Testis (tissue), 2 donors: ENCODE measurements around the gene CCDC73.

Experiments used
- POLR2A ChIP-seq: fragments of 450-650 bp; IDR thresholded peaks from one replicate; pipeline ENCODE4 v1.6.1; 2017; ENCODE audit warnings: antibody characterized with exemption, mild to moderate bottlenecking, moderate library complexity
- TF ChIP-seq, protein P1 (sequence below), 3 experiments: fragments of 450-650 bp in 2 of 3; fragments of 200-600 bp in 1 of 3; sonication (generic) in 1 of 3; IDR thresholded peaks; one replicate each; pipeline ENCODE4 v1.5.1; 2016 to 2019; ENCODE audit warnings: antibody characterized with exemption in 3 of 3, mild to moderate bottlenecking in 2 of 3, moderate library complexity in 1 of 3

DNA sequence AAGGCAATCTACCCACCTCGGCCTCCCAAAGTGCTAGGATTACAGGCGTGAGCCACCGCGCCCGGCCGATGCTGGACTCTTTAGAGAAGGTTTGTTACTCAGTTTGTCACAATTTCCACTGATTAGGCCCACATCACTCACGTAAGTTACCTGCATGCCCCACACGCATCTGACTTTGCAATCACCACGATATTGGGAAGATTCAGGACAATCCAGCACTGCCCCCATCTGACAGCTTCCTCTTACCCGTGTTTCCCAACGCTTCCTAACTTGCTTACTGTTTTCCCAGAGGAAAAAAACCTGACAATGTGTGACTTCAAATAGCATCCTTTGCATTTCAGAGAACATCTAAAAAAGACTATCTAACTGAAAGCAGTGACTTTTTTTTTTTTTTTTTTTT is 232.6 kb downstream of the CCDC73 start:
- TF ChIP-seq, protein P1, sequence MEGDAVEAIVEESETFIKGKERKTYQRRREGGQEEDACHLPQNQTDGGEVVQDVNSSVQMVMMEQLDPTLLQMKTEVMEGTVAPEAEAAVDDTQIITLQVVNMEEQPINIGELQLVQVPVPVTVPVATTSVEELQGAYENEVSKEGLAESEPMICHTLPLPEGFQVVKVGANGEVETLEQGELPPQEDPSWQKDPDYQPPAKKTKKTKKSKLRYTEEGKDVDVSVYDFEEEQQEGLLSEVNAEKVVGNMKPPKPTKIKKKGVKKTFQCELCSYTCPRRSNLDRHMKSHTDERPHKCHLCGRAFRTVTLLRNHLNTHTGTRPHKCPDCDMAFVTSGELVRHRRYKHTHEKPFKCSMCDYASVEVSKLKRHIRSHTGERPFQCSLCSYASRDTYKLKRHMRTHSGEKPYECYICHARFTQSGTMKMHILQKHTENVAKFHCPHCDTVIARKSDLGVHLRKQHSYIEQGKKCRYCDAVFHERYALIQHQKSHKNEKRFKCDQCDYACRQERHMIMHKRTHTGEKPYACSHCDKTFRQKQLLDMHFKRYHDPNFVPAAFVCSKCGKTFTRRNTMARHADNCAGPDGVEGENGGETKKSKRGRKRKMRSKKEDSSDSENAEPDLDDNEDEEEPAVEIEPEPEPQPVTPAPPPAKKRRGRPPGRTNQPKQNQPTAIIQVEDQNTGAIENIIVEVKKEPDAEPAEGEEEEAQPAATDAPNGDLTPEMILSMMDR (IDR thresholded peaks at IDR 0.05): no peak
- TF ChIP-seq POLR2A: no peak
